ENCODE data around the gene AFG1L. TPM values are rescaled to one million over a fixed set of nuclear protein-coding genes. Genes with fewer than 3 reads are reported as not detected.
"Not testable (repeated sequence)": the region's sequence is repeated elsewhere in the genome, so short reads cannot be mapped to it uniquely, and the experiment has no call there.

Gene AFG1L
- total and polyA plus RNA-seq, 2 experiments from 2014 or later = 1.2 to 3.5 TPM

DNA sequence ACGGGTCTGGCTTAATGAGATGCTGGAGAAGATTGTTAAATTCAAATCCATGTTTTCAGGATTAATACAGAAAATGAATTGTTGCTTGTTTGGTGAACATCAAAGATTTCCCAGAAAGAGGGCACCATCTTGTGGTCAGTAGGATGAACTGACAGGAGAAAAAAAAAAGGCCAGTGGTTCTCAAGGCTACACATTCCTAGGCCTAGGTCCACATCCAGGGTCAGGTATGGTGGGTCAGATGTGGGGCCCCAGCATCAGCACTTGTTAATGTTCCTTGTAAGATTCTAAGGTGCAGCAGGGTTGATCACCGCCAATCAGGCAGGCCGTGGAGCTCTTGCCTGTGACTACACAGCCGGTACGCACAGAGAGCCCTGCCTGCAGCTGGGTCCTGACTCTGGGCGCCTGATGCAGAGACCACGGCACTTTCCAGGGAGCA, 231.9 kb downstream of the AFG1L start:
- no peak overlapping the region for H2AFZ ChIP-seq
- WGBS, 2 experiments (ENCODE audit: low coverage in 1 of 2, low lambda C conversion rate in 2 of 2, missing lambda C conversion rate in 2 of 2) = 53 to 57% methylated on average over 7 of the region's 7 CpGs
- peak; percentile 64 for DNase-seq
- H3K9me3 ChIP-seq (ENCODE audit: low read depth) = no peaks in the 10 kb centered on the region
- no peaks in the 10 kb centered on the region for H3K9me2 ChIP-seq (ENCODE audit: insufficient read depth)
- in situ Hi-C loops (cut with MboI) = loop anchor here (5.0 to 25.0 kb wide), 3 partner anchors 412 to 886 kb away; no protein-coding TSS in a partner anchor
- no peak overlapping the region for H3K4me2 ChIP-seq (ENCODE audit: unreplicated experiment)
- H3K9ac ChIP-seq = no peak overlapping the region
- H3F3A ChIP-seq (ENCODE audit: insufficient read depth) = no peaks in the 10 kb centered on the region
- no peaks in the 10 kb centered on the region for H3K4me1 ChIP-seq (ENCODE audit: insufficient read depth)
- H4K20me1 ChIP-seq (ENCODE audit: insufficient read depth) = no peaks in the 10 kb centered on the region
- no peaks in the 10 kb centered on the region for H3K27me3 ChIP-seq (replicated peaks; ENCODE audit: insufficient read depth)
- 0 out of 2 replicates have a peak, but pooled peaks cover 4% of the 10 kb centered on the region for H3K36me3 ChIP-seq (ENCODE audit: low read depth)
- TF ChIP-seq EZH2 (IDR thresholded peaks at IDR 0.05; ENCODE audit: insufficient read depth, poor library complexity, severe bottlenecking) (no peak), EZH2phosphoT487 (IDR thresholded peaks at IDR 0.05; ENCODE audit: insufficient read depth, low read depth) (no peak)
- no peaks in the 10 kb centered on the region for H3K79me2 ChIP-seq (ENCODE audit: insufficient read depth)
- no peak overlapping the region for H3K4me3 ChIP-seq
- H3K27ac ChIP-seq = no peak overlapping the region

- no peaks in the 10 kb centered on the region for H3K79me2 ChIP-seq (ENCODE audit: insufficient read depth)
- H3K4me2 ChIP-seq (ENCODE audit: unreplicated experiment) = no peak overlapping the region
- H2AFZ ChIP-seq = no peak overlapping the region
- WGBS, 2 experiments (ENCODE audit: low coverage in 1 of 2, low lambda C conversion rate in 2 of 2, missing lambda C conversion rate in 2 of 2) = 54% methylated on average over 3 of the region's 3 CpGs
- no peaks in the 10 kb centered on the region for H3K27me3 ChIP-seq (replicated peaks; ENCODE audit: insufficient read depth)
- no peak overlapping the region for H3K4me3 ChIP-seq
- TF ChIP-seq EZH2 (IDR thresholded peaks at IDR 0.05; ENCODE audit: insufficient read depth, poor library complexity, severe bottlenecking) (no peak), EZH2phosphoT487 (IDR thresholded peaks at IDR 0.05; ENCODE audit: insufficient read depth, low read depth) (no peak)
- H4K20me1 ChIP-seq (ENCODE audit: insufficient read depth) = no peaks in the 10 kb centered on the region
- no peaks in the 10 kb centered on the region for H3K4me1 ChIP-seq (ENCODE audit: insufficient read depth)
- H3K27ac ChIP-seq = no peak overlapping the region
- no peaks in the 10 kb centered on the region for H3F3A ChIP-seq (ENCODE audit: insufficient read depth)
- H3K9me2 ChIP-seq (ENCODE audit: insufficient read depth) = no peaks in the 10 kb centered on the region
- in situ Hi-C loops (cut with MboI) = loop anchor here (5.0 to 25.0 kb wide), 3 partner anchors 414 to 883 kb away; no protein-coding TSS in a partner anchor
- H3K9ac ChIP-seq = no peak overlapping the region
- no peak for DNase-seq
- no peaks in the 10 kb centered on the region for H3K36me3 ChIP-seq (ENCODE audit: low read depth)
- no peaks in the 10 kb centered on the region for H3K9me3 ChIP-seq (ENCODE audit: low read depth)
Measured at GRCh38 chr6:108528878-108529277, 234.0 kb downstream of the AFG1L start.

- no peaks in the 10 kb centered on the region for H3K36me3 ChIP-seq (ENCODE audit: low read depth)
- H4K20me1 ChIP-seq (ENCODE audit: insufficient read depth) = no peaks in the 10 kb centered on the region
- no peak overlapping the region for H3K4me2 ChIP-seq (ENCODE audit: unreplicated experiment)
- no peaks in the 10 kb centered on the region for H3K27me3 ChIP-seq (replicated peaks; ENCODE audit: insufficient read depth)
- no peaks in the 10 kb centered on the region for H3K79me2 ChIP-seq (ENCODE audit: insufficient read depth)
- no peak overlapping the region for H3K27ac ChIP-seq
- H3F3A ChIP-seq (ENCODE audit: insufficient read depth) = no peaks in the 10 kb centered on the region
- DNase-seq = no peak
- 50 to 56% methylated on average over 1 of the region's 1 CpG for WGBS, 2 experiments (ENCODE audit: low coverage in 1 of 2, low lambda C conversion rate in 2 of 2, missing lambda C conversion rate in 2 of 2)
- H3K9ac ChIP-seq = no peak overlapping the region
- H3K4me1 ChIP-seq (ENCODE audit: insufficient read depth) = no peaks in the 10 kb centered on the region
- TF ChIP-seq EZH2phosphoT487 (IDR thresholded peaks at IDR 0.05; ENCODE audit: insufficient read depth, low read depth) (no peak), EZH2 (IDR thresholded peaks at IDR 0.05; ENCODE audit: insufficient read depth, poor library complexity, severe bottlenecking) (no peak)
- no peaks in the 10 kb centered on the region for H3K9me3 ChIP-seq (ENCODE audit: low read depth)
- H3K9me2 ChIP-seq (ENCODE audit: insufficient read depth) = no peaks in the 10 kb centered on the region
- in situ Hi-C loops (cut with MboI) = loop anchor here (25.0 kb wide), 1 partner anchor 881 kb away; no protein-coding TSS in a partner anchor
- no peak overlapping the region for H3K4me3 ChIP-seq
- H2AFZ ChIP-seq = no peak overlapping the region
Measured at GRCh38 chr6:108531332-108531731, 236.5 kb downstream of the AFG1L start.

GRCh38 chr6:108535114-108535742, 240.4 kb downstream of the AFG1L start:
- no peak overlapping the region for H2AFZ ChIP-seq
- in situ Hi-C loops (cut with MboI) = loop anchor here (25.0 kb wide), 1 partner anchor 877 kb away; no protein-coding TSS in a partner anchor

GRCh38 chr6:108535920-108536535, 241.2 kb downstream of the AFG1L start:
- WGBS, 2 experiments (ENCODE audit: low coverage in 1 of 2, low lambda C conversion rate in 2 of 2, missing lambda C conversion rate in 2 of 2) = 77 to 79% methylated on average over 4 of the region's 4 CpGs
- not testable (repeated sequence) for H4K20me1 ChIP-seq (ENCODE audit: insufficient read depth); H3F3A ChIP-seq (ENCODE audit: insufficient read depth); H3K9me3 ChIP-seq (ENCODE audit: low read depth); H3K27ac ChIP-seq; H3K27me3 ChIP-seq (replicated peaks; ENCODE audit: insufficient read depth); H3K36me3 ChIP-seq (ENCODE audit: low read depth); H3K9ac ChIP-seq; H3K79me2 ChIP-seq (ENCODE audit: insufficient read depth); H3K4me1 ChIP-seq (ENCODE audit: insufficient read depth); H3K4me3 ChIP-seq; H3K9me2 ChIP-seq (ENCODE audit: insufficient read depth); H3K4me2 ChIP-seq (ENCODE audit: unreplicated experiment); DNase-seq; H2AFZ ChIP-seq
- in situ Hi-C loops (cut with MboI) = loop anchor here (25.0 kb wide), 1 partner anchor 876 kb away; no protein-coding TSS in a partner anchor

More at GRCh38 chr6:108535114-108535742, 240.4 kb downstream of the AFG1L start:
- no peak for DNase-seq
- Histone ChIP-seq H3K27me3 (replicated peaks; ENCODE audit: insufficient read depth) (no peaks in the 10 kb centered on the region), H3K4me3 (no peak overlapping the region), H3F3A (ENCODE audit: insufficient read depth) (no peaks in the 10 kb centered on the region), H3K9me2 (ENCODE audit: insufficient read depth) (no peaks in the 10 kb centered on the region), H4K20me1 (ENCODE audit: insufficient read depth) (no peaks in the 10 kb centered on the region), H3K9ac (no peak overlapping the region), H3K79me2 (ENCODE audit: insufficient read depth) (no peaks in the 10 kb centered on the region), H3K4me2 (ENCODE audit: unreplicated experiment) (no peak overlapping the region), H3K27ac (no peak overlapping the region), H3K4me1 (ENCODE audit: insufficient read depth) (no peaks in the 10 kb centered on the region), H3K9me3 (ENCODE audit: low read depth) (no peaks in the 10 kb centered on the region), H3K36me3 (ENCODE audit: low read depth) (no peaks in the 10 kb centered on the region)
- 80 to 83% methylated on average over 10 to 11 of the region's 11 CpGs for WGBS, 2 experiments (ENCODE audit: low coverage in 1 of 2, low lambda C conversion rate in 2 of 2, missing lambda C conversion rate in 2 of 2)
- TF ChIP-seq EZH2phosphoT487 (IDR thresholded peaks at IDR 0.05; ENCODE audit: insufficient read depth, low read depth) (no peak), EZH2 (IDR thresholded peaks at IDR 0.05; ENCODE audit: insufficient read depth, poor library complexity, severe bottlenecking) (no peak)
